ENCODE results near the gene DNAH17. TPM values are rescaled to one million over a fixed set of nuclear protein-coding genes. Genes with fewer than 3 reads are reported as not detected.

DNAH17 gene
- total RNA-seq, 1 experiment from 2014 or later = 0.76 TPM

DNA sequence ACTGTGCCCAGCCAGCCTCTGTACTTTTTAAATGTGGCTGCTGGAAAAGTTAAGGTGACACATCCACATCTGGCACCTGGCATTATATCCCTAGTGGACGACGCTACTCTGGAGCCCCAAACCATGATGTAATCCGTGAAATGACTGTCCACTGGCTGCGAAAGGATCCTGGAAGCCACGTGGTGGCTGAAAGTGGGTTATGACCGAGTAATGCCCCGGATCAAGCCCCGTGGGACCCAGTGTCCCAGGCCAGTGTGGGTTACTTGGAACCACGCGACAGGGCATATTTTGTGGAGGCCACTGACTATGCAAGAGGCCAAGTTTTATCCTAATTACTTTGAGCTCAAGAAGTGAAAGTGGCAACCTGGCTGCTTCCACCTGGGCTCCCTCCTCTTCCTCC is 119.1 kb downstream of the DNAH17 start:
- Histone ChIP-seq H3K79me2 (ENCODE audit: low read depth) (no peaks in the 10 kb centered on the region), H3K27me3 (ENCODE audit: insufficient read depth, low read depth) (no peaks in the 10 kb centered on the region), H3K27ac (no peak overlapping the region), H3K36me3 (ENCODE audit: low read depth) (no peaks in the 10 kb centered on the region), H3K9me2 (ENCODE audit: insufficient read depth) (no peaks in the 10 kb centered on the region), H3F3A (ENCODE audit: insufficient read depth, low read depth) (no peaks in the 10 kb centered on the region), H3K4me1 (replicated peaks; ENCODE audit: insufficient read depth) (no peaks in the 10 kb centered on the region), H4K20me1 (ENCODE audit: insufficient read depth) (no peaks in the 10 kb centered on the region), H2AFZ (no peak overlapping the region), H3K9me3 (ENCODE audit: insufficient read depth, low read depth) (no peaks in the 10 kb centered on the region), H3K4me3 (no peak overlapping the region), H3K4me2 (no peak overlapping the region)
- no TSS peak for BruUV-seq (replicated peaks)
- DNase-seq = no peak
- intact Hi-C loops (cut with micrococcal nuclease; ENCODE audit: unreplicated experiment) = no loop called here
- ChIA-PET POLR2A (ENCODE audit: unreplicated experiment) (no interaction called here), CTCF (no interaction called here)
- TF ChIP-seq EZH2 (IDR thresholded peaks at IDR 0.05; ENCODE audit: low read depth) = no peak
- no peak for TF ChIP-seq CTCF (conservative IDR thresholded peaks at IDR 0.05)

DNA sequence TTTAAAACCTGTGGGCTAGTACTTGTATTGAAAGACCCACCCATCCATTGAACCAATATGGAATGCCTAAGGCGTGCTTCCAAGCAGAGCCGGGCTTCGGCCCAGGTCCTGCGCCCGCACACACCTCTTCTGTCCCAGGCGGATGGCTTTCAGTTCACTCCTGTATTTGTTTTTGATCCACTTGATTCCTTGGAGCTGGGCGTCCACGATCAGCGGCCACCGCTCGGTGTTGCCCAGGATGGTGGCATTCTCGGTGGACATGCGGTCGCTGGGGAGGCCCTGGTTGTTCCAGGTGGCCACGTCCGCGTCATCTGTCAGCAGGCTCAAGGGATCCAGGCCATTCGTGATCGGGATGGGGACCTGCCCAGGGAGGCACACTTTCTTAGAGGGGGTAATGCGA is 122.8 kb downstream of the DNAH17 start:
- H3K9me3 ChIP-seq (ENCODE audit: insufficient read depth, low read depth) = no peaks in the 10 kb centered on the region
- H3K27ac ChIP-seq = no peak overlapping the region
- H3K4me1 ChIP-seq (replicated peaks; ENCODE audit: insufficient read depth) = no peaks in the 10 kb centered on the region
- H3K9me2 ChIP-seq (ENCODE audit: insufficient read depth) = no peaks in the 10 kb centered on the region
- ChIA-PET POLR2A (ENCODE audit: unreplicated experiment) (no interaction called here), CTCF (interaction anchor here (0.6 kb wide), 1 partner anchor 1317 kb away, joined by 3 read pairs; no protein-coding TSS in a partner anchor)
- no peak overlapping the region for H3K4me2 ChIP-seq
- no peaks in the 10 kb centered on the region for H3F3A ChIP-seq (ENCODE audit: insufficient read depth, low read depth)
- intact Hi-C loops (cut with micrococcal nuclease; ENCODE audit: unreplicated experiment) = no loop called here
- no TSS peak for BruUV-seq (replicated peaks)
- no peak for DNase-seq
- H3K27me3 ChIP-seq (ENCODE audit: insufficient read depth, low read depth) = no peaks in the 10 kb centered on the region
- no peaks in the 10 kb centered on the region for H4K20me1 ChIP-seq (ENCODE audit: insufficient read depth)
- H3K79me2 ChIP-seq (ENCODE audit: low read depth) = no peaks in the 10 kb centered on the region
- H3K36me3 ChIP-seq (ENCODE audit: low read depth) = no peaks in the 10 kb centered on the region
- H2AFZ ChIP-seq = no peak overlapping the region
- no peak for TF ChIP-seq EZH2 (IDR thresholded peaks at IDR 0.05; ENCODE audit: low read depth)
- TF ChIP-seq CTCF (conservative IDR thresholded peaks at IDR 0.05) = no peak
- H3K4me3 ChIP-seq = no peak overlapping the region

- Histone ChIP-seq H3K4me1 (replicated peaks; ENCODE audit: insufficient read depth) (no peaks in the 10 kb centered on the region), H3K79me2 (ENCODE audit: low read depth) (no peaks in the 10 kb centered on the region), H2AFZ (no peak overlapping the region), H3F3A (ENCODE audit: insufficient read depth, low read depth) (no peaks in the 10 kb centered on the region), H3K27ac (no peak overlapping the region), H4K20me1 (ENCODE audit: insufficient read depth) (no peaks in the 10 kb centered on the region), H3K9me2 (ENCODE audit: insufficient read depth) (no peaks in the 10 kb centered on the region), H3K9me3 (ENCODE audit: insufficient read depth, low read depth) (no peaks in the 10 kb centered on the region), H3K4me3 (no peak overlapping the region), H3K36me3 (ENCODE audit: low read depth) (no peaks in the 10 kb centered on the region), H3K27me3 (ENCODE audit: insufficient read depth, low read depth) (no peaks in the 10 kb centered on the region), H3K4me2 (no peak overlapping the region)
- TF ChIP-seq EZH2 (IDR thresholded peaks at IDR 0.05; ENCODE audit: low read depth) = no peak
- TF ChIP-seq CTCF (conservative IDR thresholded peaks at IDR 0.05) = no peak
- BruUV-seq (replicated peaks) = no TSS peak
- ChIA-PET CTCF (no interaction called here), POLR2A (ENCODE audit: unreplicated experiment) (no interaction called here)
- intact Hi-C loops (cut with micrococcal nuclease; ENCODE audit: unreplicated experiment) = no loop called here
- DNase-seq = no peak
Measured at GRCh38 chr17:78451753-78452152, 125.4 kb downstream of the DNAH17 start.
